GM12874 (cell line): ENCODE results near the gene KHDC1L.

Source experiments
- CTCF ChIP-seq: IDR thresholded peaks from 2 replicates; pipeline ENCODE4 v1.5.1; 2011; ENCODE audit warnings: low read depth, mild to moderate bottlenecking, control low read depth, low read length, moderate library complexity; ENCODE audit not compliant: insufficient read depth

The KHDC1L gene

GRCh38 chr6:73225396-73225795 is at the start of gene KHDC1L:
TSS of gene KHDC1L (minus strand) at chr6:73225496. CDS start at chr6:73225408, 88 bp downstream.
- TF ChIP-seq CTCF: no peak

DNA sequence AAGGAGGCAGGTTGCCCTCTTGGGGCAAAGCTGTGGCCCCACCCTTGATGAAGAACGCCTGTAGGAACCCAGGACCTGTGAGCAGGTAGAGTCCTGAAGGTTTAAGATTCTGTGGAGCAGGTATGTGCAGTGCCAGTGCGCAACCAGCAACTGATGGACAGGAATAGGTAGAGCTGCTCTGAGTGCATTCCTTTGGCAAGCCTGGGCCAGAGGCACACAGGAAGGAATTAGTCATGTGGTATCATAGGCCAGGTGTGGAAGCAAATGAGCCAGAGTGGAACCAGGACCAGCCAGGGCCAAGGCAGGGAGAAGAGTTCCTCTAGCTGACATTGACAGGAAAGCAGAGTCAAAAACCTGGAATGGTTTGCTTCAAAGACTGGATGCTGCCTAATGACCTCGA is 39.1 kb upstream of the KHDC1L start:
- TF ChIP-seq CTCF: no peak

GRCh38 chr6:73263570-73263909 is 38.2 kb upstream of the KHDC1L start:
- no peak for TF ChIP-seq CTCF

GRCh38 chr6:73262671-73263569 is 37.6 kb upstream of the KHDC1L start, which contains the start of gene KHDC1:
TSS of gene KHDC1 (minus strand) at chr6:73263196. CDS start at chr6:73242517, 20,679 bp downstream.
- TF ChIP-seq CTCF: no peak

- TF ChIP-seq CTCF: no peak
Observed at GRCh38 chr6:73258721-73259120, 33.4 kb upstream of the KHDC1L start.

- TF ChIP-seq CTCF: no peak
Observed at GRCh38 chr6:73252703-73253102, 27.4 kb upstream of the KHDC1L start.

DNA sequence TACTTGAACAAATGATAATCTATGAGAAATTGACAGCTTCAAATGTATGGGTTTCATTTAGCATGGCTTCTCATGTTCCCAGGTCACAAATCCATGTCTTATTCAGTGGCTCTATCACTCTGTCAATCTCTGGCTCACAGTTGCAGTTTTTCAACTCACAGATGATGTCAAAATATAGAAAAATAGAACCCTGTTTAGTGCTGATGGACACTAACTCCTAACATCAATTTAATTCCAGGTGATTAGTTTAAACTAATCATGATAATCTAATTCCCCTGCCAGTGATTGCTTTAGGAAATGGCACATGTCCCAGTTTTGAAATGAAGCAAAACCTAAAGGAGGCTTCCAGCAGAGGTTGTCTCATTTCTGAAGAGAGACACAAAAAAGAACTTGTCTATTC is 24.7 kb upstream of the KHDC1L start:
- no peak for TF ChIP-seq CTCF
